ENCODE measurements around the gene IL4.
"Not testable (repeated sequence)": the region's sequence is repeated elsewhere in the genome, so short reads cannot be mapped to it uniquely, and the experiment has no call there.

The IL4 gene

GRCh38 chr5:132673939-132674630 lies at the start of gene IL4:
IL4 (plus strand) TSS chr5:132673989; CDS start chr5:132674051, 62 bp downstream.
- no peak for DNase-seq (ENCODE audit: low read depth)

GRCh38 chr5:132627470-132627869 lies 46.3 kb upstream of the IL4 start:
- no peak for DNase-seq (ENCODE audit: low read depth)

- no peak for DNase-seq (ENCODE audit: low read depth)
Observed at GRCh38 chr5:132628814-132629213, 45.0 kb upstream of the IL4 start.

GRCh38 chr5:132629230-132629944 lies 44.4 kb upstream of the IL4 start:
- DNase-seq (ENCODE audit: low read depth) = no peak

DNA sequence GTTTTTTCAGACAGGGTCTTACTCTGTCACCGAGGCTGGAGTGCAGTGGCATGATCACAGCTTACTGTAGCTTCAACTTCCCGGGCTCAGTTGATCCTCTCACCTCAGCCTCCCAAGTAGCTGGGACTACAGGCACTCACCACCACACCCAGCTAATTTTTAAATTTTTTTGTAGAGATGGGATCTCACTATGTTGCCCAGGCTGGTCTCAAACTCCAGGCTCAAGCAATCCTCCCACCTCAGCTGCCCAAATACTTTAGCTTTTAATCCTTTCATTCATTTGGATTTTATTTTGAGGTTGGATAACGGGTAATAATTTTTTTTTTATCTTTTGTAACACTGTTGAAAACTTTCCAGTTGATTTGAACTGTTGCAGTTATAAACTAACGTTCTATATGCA lies 40.2 kb upstream of the IL4 start:
- DNase-seq (ENCODE audit: low read depth) = not testable (repeated sequence)

- DNase-seq (ENCODE audit: low read depth) = no peak
Observed at GRCh38 chr5:132635873-132636272, 37.9 kb upstream of the IL4 start.

- no peak for DNase-seq (ENCODE audit: low read depth)
Observed at GRCh38 chr5:132637241-132637640, 36.5 kb upstream of the IL4 start.

GRCh38 chr5:132639706-132640130 lies 34.1 kb upstream of the IL4 start:
- DNase-seq (ENCODE audit: low read depth) = no peak

- DNase-seq (ENCODE audit: low read depth) = no peak
Observed at GRCh38 chr5:132640613-132641012, 33.2 kb upstream of the IL4 start.

- no peak for DNase-seq (ENCODE audit: low read depth)
Observed at GRCh38 chr5:132641241-132641723, 32.5 kb upstream of the IL4 start.

DNA sequence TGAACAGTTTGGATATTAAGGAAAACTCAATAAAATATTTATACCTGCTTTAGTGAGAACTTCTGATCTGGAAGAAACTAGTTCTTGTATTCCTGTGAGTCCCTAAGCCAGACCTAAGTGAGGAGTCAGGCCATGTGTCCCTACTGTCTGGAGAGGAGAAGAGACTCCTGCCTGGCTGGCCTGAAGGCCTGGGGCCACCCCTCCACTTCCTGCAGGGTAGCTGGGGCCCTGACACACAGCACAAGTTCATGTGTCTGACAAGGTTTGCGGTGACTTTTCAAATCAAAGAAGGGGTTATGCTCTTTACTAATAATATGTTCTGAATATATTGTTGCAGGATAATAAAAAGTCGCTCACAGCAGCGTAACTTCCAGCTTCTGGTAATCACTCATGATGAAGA lies 31.9 kb upstream of the IL4 start:
- DNase-seq (ENCODE audit: low read depth) = no peak

DNA sequence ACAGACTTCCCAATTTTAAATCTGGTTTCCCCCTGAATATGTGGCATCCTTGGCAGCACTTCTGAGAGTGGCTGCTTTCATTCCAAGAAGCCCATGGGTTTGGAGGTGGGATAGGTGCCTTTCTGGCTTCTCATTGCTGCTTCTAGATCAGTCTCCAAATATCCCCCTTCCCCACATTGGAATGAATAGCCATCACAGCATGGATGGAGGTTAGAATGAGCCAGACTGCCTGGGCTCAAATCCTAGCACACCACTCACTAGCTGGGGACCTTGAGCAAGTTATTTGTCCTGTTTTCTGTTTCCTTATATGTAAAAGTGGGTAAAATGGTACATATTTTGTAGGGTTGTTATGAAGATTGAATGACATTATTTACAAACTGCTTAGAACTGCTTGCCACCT lies 29.6 kb upstream of the IL4 start:
- no peak for DNase-seq (ENCODE audit: low read depth)

DNA sequence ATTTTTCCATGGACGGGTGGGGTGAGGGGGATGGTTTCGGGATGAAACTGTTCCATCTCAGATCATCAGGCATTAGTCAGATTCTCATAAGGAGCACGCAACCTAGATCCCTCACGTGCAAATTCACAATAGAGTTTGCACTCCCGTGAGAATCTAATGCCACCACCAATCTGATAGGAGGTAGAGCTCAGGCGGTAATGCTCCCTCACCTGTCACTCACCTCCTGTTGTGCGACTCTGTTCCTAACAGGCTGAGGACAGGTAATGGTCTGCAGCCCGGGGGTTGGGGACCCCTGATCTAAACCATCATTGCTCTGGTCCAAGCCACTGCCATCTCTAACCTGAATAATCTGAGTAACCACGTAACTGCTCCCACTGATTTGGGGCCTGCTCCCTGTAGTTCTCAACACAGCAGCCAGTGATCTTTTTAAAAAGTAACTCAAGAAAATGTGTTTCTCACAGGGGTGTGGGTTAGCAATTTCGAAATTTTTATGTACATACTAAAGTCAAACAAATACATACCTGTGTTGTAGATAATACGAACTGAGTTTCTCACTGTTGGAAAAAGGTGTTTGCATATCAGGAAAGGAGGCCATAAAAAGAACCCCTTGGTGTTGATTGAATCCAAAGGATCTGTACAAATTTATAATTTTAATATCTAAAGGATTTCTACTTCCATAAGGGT lies 27.1 kb upstream of the IL4 start:
- DNase-seq (ENCODE audit: low read depth) = no peak

DNA sequence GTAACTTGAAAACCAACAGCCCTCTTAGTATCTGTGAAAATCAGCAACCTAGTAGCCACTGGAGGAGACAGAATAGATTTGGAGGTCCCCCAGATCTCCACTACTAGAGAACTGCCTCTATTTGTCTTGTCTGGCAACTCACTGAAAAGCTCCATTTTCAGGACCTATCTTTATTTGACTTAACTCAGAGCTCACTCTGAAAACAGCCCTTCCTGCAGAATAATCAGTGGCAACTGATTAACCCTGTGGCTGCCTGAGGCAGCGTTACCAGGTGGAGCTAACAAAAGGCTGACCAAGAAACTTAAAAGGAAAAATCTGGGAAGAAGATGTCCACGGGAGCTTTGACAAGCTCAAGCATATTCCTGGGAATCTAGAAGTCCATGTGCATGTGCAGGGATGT lies 26.3 kb upstream of the IL4 start:
- DNase-seq (ENCODE audit: low read depth) = no peak

- DNase-seq (ENCODE audit: low read depth) = no peak
Observed at GRCh38 chr5:132648355-132648754, 25.4 kb upstream of the IL4 start.

- no peak for DNase-seq (ENCODE audit: low read depth)
Observed at GRCh38 chr5:132651838-132652469, 21.8 kb upstream of the IL4 start.

- DNase-seq (ENCODE audit: low read depth) = no peak
Observed at GRCh38 chr5:132653716-132654115, 20.1 kb upstream of the IL4 start.

DNA sequence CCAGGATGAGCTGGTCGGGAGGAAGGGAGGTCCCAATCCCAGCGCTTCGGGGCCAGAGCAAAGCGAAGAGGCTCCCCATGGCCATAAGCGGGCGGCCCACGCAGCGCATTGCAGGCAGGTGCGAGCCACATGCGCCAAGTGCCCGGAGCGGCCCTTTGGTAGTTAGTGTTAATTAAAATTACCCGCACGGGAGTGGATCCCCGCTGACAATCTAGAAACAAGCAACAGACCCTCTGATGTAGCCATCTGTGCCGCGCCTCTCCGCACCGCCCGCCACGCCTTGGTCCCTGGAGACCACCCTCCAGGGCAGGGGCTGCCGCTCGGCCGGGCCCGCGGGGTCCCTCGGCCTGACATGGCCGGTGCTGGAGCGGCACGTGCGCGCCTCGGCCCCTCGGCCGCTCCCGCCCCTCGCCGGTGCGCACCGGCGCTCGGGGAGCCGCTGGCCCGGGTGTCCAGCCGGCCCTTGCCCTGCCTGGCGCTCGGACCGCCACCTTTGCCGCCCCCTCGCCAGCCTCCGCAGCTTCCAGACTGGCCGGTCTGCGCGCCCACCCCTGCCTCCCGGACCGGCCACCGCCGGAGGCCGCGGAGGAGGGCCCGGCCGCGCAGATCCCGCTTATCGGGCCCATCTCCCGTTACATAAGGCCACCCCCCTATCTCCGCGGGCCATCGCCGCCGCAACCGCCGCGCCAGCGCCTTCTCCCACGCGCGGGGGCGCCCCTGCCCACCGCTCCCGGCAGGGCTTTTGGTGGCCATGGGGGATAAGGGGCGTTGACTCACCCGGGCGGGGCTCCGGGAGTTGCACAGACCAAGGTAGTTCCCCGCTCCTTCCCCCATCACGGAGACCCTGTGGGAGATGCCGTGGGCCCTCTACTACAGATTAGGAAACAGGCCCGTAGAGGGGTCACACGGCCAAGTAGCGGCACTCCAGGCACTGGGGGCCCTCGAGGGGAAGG lies 17.7 kb upstream of the IL4 start:
- no peak for DNase-seq (ENCODE audit: low read depth)

DNA sequence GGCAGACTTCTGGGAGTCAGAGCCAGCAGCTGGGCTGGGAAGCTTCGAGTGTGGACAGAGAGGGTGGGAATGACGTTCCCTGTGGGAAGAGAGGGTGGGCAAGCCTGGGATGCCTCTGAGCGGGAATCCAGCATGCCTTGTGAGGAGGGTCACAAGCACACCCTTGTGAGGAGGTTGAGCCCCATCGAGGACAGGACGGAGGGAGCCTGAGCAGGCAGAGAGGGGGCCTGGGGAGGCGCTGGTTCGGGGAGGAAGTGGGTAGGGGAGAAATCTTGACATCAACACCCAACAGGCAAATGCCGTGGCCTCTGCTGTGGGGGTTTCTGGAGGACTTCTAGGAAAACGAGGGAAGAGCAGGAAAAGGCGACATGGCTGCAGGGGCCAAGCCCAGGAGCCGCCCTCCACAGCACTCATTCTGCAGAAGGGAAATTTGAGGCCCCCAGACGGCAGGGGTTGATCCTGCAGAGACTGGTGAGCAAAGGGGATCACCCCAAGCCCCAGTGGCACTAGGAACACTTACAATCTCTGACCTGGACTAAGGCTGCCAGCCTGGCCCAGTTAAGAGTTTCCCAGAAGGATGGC lies 16.9 kb upstream of the IL4 start:
- DNase-seq (ENCODE audit: low read depth) = no peak

GRCh38 chr5:132657676-132658380 lies 16.0 kb upstream of the IL4 start, which contains the start of gene IL13:
IL13 (plus strand) TSS chr5:132658173; CDS start chr5:132658187, 14 bp downstream.
- DNase-seq (ENCODE audit: low read depth) = no peak
